Breast epithelium (tissue), 4 donors: ENCODE data around the gene KRTAP5-9. TPM values are rescaled to one million over a fixed set of nuclear protein-coding genes. Genes with fewer than 3 reads are reported as not detected.

Experiments
- DNase-seq, 2 donors: peaks; one replicate each; pipeline ENCODE4 v3.0.0-alpha.2; 2019; ENCODE audit warnings: low spot score in 2 of 2
- H3K27ac ChIP-seq, 2 donors: fragments of 200-600 bp; sonication (generic) in 1 of 2; one replicate each; pipeline ENCODE4 v1.5.1; 2016 to 2019; ENCODE audit warnings: mild to moderate bottlenecking in 1 of 2
- H3K27me3 ChIP-seq, 2 donors: fragments of 200-600 bp; sonication (generic) in 1 of 2; one replicate each; pipeline versions ENCODE4 v1.5.1 to v1.6.0; 2017 to 2019; ENCODE audit warnings: control low read depth in 1 of 2, mild to moderate bottlenecking in 1 of 2
- H3K36me3 ChIP-seq: fragments of 200-600 bp; one replicate; pipeline ENCODE4 v1.5.1; 2019
- H3K4me1 ChIP-seq, 2 donors: fragments of 200-600 bp; sonication (generic); one replicate each; pipeline ENCODE4 v1.5.1; 2016 to 2019; ENCODE audit warnings: control low read depth in 1 of 2
- H3K4me3 ChIP-seq, 3 donors: fragments of 200-600 bp; sonication (generic); 1 replicate in 2 of 3; 2 replicates in 1 of 3; pipeline ENCODE4 v1.5.1; 2016 to 2019; ENCODE audit warnings: mild to moderate bottlenecking in 3 of 3, moderate library complexity in 2 of 3
- H3K9me3 ChIP-seq, 2 donors: fragments of 200-600 bp; sonication (generic) in 1 of 2; one replicate each; pipeline ENCODE4 v1.5.1; 2016 to 2019; ENCODE audit warnings: control low read depth in 1 of 2
- CTCF ChIP-seq, 3 donors: fragments of 450-650 bp; IDR thresholded peaks; one replicate each; pipeline ENCODE4 v1.5.1; 2016 to 2017; ENCODE audit warnings: antibody characterized with exemption in 3 of 3, mild to moderate bottlenecking in 3 of 3, moderate library complexity in 3 of 3
- POLR2A ChIP-seq: fragments of 450-650 bp; IDR thresholded peaks from one replicate; pipeline ENCODE4 v1.6.1; 2016; ENCODE audit warnings: antibody characterized with exemption, mild to moderate bottlenecking, moderate library complexity
- POLR2AphosphoS5 ChIP-seq, 3 donors: sonication (generic); formaldehyde crosslinking; IDR thresholded peaks; one replicate each; pipeline ENCODE4 v1.6.1; 2017; ENCODE audit warnings: antibody characterized with exemption in 3 of 3
- intact Hi-C: fragments of 100-400 bp; cut with DNase I; formaldehyde crosslinking; loops from one replicate; pipeline ENCODE4 v1.15.1; 2023; ENCODE audit warnings: low total_unique reads
- total RNA-seq, 3 donors: library from RNA; depleted of rRNA; stranded (reverse); fragments of >200 nt; gene quantifications; one replicate each; pipeline ENCODE4 v1.1.0, GENCODE V29; 2016

KRTAP5-9 gene
- under 1 TPM in 1 of 3 donors, not detected in 2; 0.32 TPM for total RNA-seq

- no peaks in the 10 kb centered on the region for H3K4me1 ChIP-seq
- no peak for TF ChIP-seq CTCF (IDR thresholded peaks at IDR 0.05)
- no peak for TF ChIP-seq POLR2A
- TF ChIP-seq POLR2AphosphoS5 (IDR thresholded peaks at IDR 0.05): no peak
- DNase-seq: no peak
- no peaks in the 10 kb centered on the region for H3K27me3 ChIP-seq
- intact Hi-C loops: no loop called here
- peaks cover 0 to 4% of the 10 kb centered on the region in 2 donors for H3K9me3 ChIP-seq
- H3K4me3 ChIP-seq: no peak within 1 kb of the TSS
- H3K27ac ChIP-seq: no peak within 1 kb of the TSS
- no peaks in the 10 kb centered on the region for H3K36me3 ChIP-seq
These were observed at the start of gene KRTAP5-9 for GRCh38 chr11:71548120-71548519. Gene KRTAP5-9 (plus strand): TSS chr11:71548420. CDS start chr11:71548658, 238 bp downstream.

- TF ChIP-seq POLR2A (no peak), POLR2AphosphoS5 (IDR thresholded peaks at IDR 0.05) (no peak), CTCF (IDR thresholded peaks at IDR 0.05) (no peak)
- Histone ChIP-seq H3K4me1 (no peaks in the 10 kb centered on the region), H3K36me3 (peaks cover 4% of the 10 kb centered on the region), H3K27ac (no peak overlapping the region), H3K9me3 (no peaks in the 10 kb centered on the region), H3K27me3 (no peaks in the 10 kb centered on the region), H3K4me3 (no peak overlapping the region)
- no peak for DNase-seq
- intact Hi-C loops: no loop called here
These were observed 49.1 kb upstream of the KRTAP5-9 start for GRCh38 chr11:71499125-71499524.

- H3K27me3 ChIP-seq: no peaks in the 10 kb centered on the region
- intact Hi-C loops: no loop called here
- no peak for TF ChIP-seq CTCF (IDR thresholded peaks at IDR 0.05)
- no peak for TF ChIP-seq POLR2AphosphoS5 (IDR thresholded peaks at IDR 0.05)
- no peak for TF ChIP-seq POLR2A
- no peaks in the 10 kb centered on the region for H3K9me3 ChIP-seq
- no peaks in the 10 kb centered on the region for H3K4me1 ChIP-seq
- no peak overlapping the region for H3K4me3 ChIP-seq
- H3K36me3 ChIP-seq: peaks cover 4% of the 10 kb centered on the region
- DNase-seq: no peak
- H3K27ac ChIP-seq: no peak overlapping the region
These were observed 48.7 kb upstream of the KRTAP5-9 start for GRCh38 chr11:71499546-71499945.

GRCh38 chr11:71500601-71501021 is 47.6 kb upstream of the KRTAP5-9 start:
- no peaks in the 10 kb centered on the region for H3K4me1 ChIP-seq
- TF ChIP-seq POLR2A (no peak), POLR2AphosphoS5 (IDR thresholded peaks at IDR 0.05) (no peak), CTCF (IDR thresholded peaks at IDR 0.05) (no peak)
- intact Hi-C loops: no loop called here
- no peak overlapping the region for H3K27ac ChIP-seq
- DNase-seq: no peak
- no peak overlapping the region for H3K4me3 ChIP-seq
- H3K9me3 ChIP-seq: no peaks in the 10 kb centered on the region
- peaks cover 4% of the 10 kb centered on the region for H3K36me3 ChIP-seq
- no peaks in the 10 kb centered on the region for H3K27me3 ChIP-seq

GRCh38 chr11:71501071-71501985 is 46.9 kb upstream of the KRTAP5-9 start:
- H3K4me1 ChIP-seq: no peaks in the 10 kb centered on the region
- H3K27ac ChIP-seq: no peak overlapping the region
- peaks cover 4% of the 10 kb centered on the region for H3K36me3 ChIP-seq
- H3K4me3 ChIP-seq: no peak overlapping the region
- no peak for DNase-seq
- intact Hi-C loops: no loop called here
- no peaks in the 10 kb centered on the region for H3K27me3 ChIP-seq
- no peak for TF ChIP-seq POLR2A
- TF ChIP-seq POLR2AphosphoS5 (IDR thresholded peaks at IDR 0.05): no peak
- TF ChIP-seq CTCF (IDR thresholded peaks at IDR 0.05): no peak
- no peaks in the 10 kb centered on the region for H3K9me3 ChIP-seq
